K562 (cell line): Measurements from ENCODE around the gene INSR. TPM values are rescaled to one million over a fixed set of nuclear protein-coding genes. Genes with fewer than 3 reads are reported as not detected.

Source experiments
- ATAC-seq: fragments of 200-7000 bp; cut with Tn5 transposase; 3 replicates; pipeline ENCODE4 v1.9.1; 2020; ENCODE audit warnings: moderate library complexity
- BruUV-seq: library from RNA; stranded (reverse); fragments of 400-500 nt; replicated peaks from 2 replicates; lab custom pipeline; 2021; lab: Mats Ljungman, UMichigan
- CTCF ChIA-PET: fragments of 300-600 bp; formaldehyde crosslinking; extraction: SDS; loops from one replicate; lab custom pipeline; 2021; ENCODE audit warnings: low intra/inter-chr PET ratio; lab: Yijun Ruan, JAX
- POLR2A ChIA-PET: fragments of 300-600, 350-650 bp; sonication (Branson Sonifier 250); formaldehyde crosslinking; extraction: SDS; loops from one replicate; lab custom pipeline; 2021; ENCODE audit warnings: antibody characterized with exemption, inconsistent platforms; lab: Yijun Ruan, JAX
- DNase-seq, 4 experiments: peaks; one replicate each; pipeline versions ENCODE4 v3.0.0 to v3.0.0-alpha.2; 2011 to 2018; ENCODE audit warnings: low spot score in 3 of 4, mixed read lengths in 3 of 4; ENCODE audit errors: extremely low read depth in 1 of 4
- FAIRE-seq: peaks from 2 replicates; lab custom pipeline; 2011; peaks lifted over from hg19 to GRCh38; lab: Jason Lieb, UNC
- H2AFZ ChIP-seq: 2 replicates; pipeline ENCODE4 v1.6.0; 2011; ENCODE audit warnings: low read depth, low read length, control low read depth, inconsistent platforms
- H3K27ac ChIP-seq: fragments of 200-600 bp; 3 replicates; pipeline ENCODE4 v1.8.0; 2011; ENCODE audit warnings: low read depth, mild to moderate bottlenecking, control low read depth, inconsistent platforms, low read length, moderate library complexity, mixed read lengths; ENCODE audit errors: extremely low read depth
- H3K27me3 ChIP-seq, 2 experiments: fragments of 300-600 bp in 1 of 2; 2 replicates in 1 of 2; 3 replicates in 1 of 2; pipeline versions ENCODE4 v1.6.0 to v1.8.0; 2011; ENCODE audit warnings: inconsistent platforms in 2 of 2, low read length in 2 of 2, mild to moderate bottlenecking in 1 of 2, mixed read lengths in 1 of 2, moderate library complexity in 1 of 2; ENCODE audit not compliant: control insufficient read depth in 2 of 2, insufficient read depth in 2 of 2
- H3K36me3 ChIP-seq: fragments of 300-600 bp; 3 replicates; pipeline ENCODE4 v1.8.0; 2011; ENCODE audit warnings: mild to moderate bottlenecking, low read length, inconsistent platforms; ENCODE audit not compliant: control insufficient read depth, insufficient read depth
- H3K4me1 ChIP-seq, 2 experiments: fragments of 200-600 bp in 1 of 2; replicated peaks in 1 of 2; 2 replicates in 1 of 2; 3 replicates in 1 of 2; pipeline versions ENCODE4 v1.5.1 to v1.8.0; 2011; ENCODE audit warnings: inconsistent platforms in 2 of 2, low read length in 2 of 2, mild to moderate bottlenecking in 1 of 2, mixed read lengths in 1 of 2, moderate library complexity in 1 of 2; ENCODE audit not compliant: control insufficient read depth in 2 of 2, insufficient read depth in 2 of 2
- H3K4me2 ChIP-seq: 2 replicates; pipeline ENCODE4 v1.6.1; 2011; ENCODE audit warnings: low read length, control low read depth, inconsistent platforms, mixed read lengths; ENCODE audit not compliant: insufficient read depth
- H3K4me3 ChIP-seq: fragments of 200-600 bp; sonication (generic), shearing (Covaris generic); 2 replicates; pipeline ENCODE4 v1.5.1; 2016; ENCODE audit warnings: control low read depth, inconsistent platforms
- H3K79me2 ChIP-seq: fragments of 200-600 bp; 3 replicates; pipeline ENCODE4 v1.8.0; 2011; ENCODE audit warnings: low read length, inconsistent platforms; ENCODE audit not compliant: control insufficient read depth, insufficient read depth
- H3K9ac ChIP-seq, 2 experiments: 2 replicates each; pipeline versions ENCODE4 v1.6.0 to v1.6.1; 2011; ENCODE audit warnings: low read depth in 2 of 2, low read length in 2 of 2, control low read depth in 1 of 2, inconsistent platforms in 1 of 2, mild to moderate bottlenecking in 1 of 2, mixed read lengths in 1 of 2; ENCODE audit not compliant: insufficient read depth in 1 of 2
- H3K9me1 ChIP-seq: one replicate; pipeline ENCODE4 v1.6.0; 2011; ENCODE audit warnings: inconsistent platforms, mild to moderate bottlenecking, low read length, moderate library complexity; ENCODE audit not compliant: control insufficient read depth, insufficient read depth
- H3K9me3 ChIP-seq: replicated peaks from 2 replicates; pipeline ENCODE4 v1.5.1; 2011; ENCODE audit warnings: low read depth, low read length, inconsistent platforms; ENCODE audit not compliant: control insufficient read depth, insufficient read depth
- H4K20me1 ChIP-seq: replicated peaks from 2 replicates; pipeline ENCODE4 v1.6.1; 2011; ENCODE audit warnings: low read length, inconsistent platforms, mixed read lengths; ENCODE audit not compliant: control insufficient read depth, insufficient read depth
- ATF2 ChIP-seq: sonication (generic); formaldehyde crosslinking; IDR thresholded peaks from 2 replicates; pipeline ENCODE4 v1.8.1; 2022; ENCODE audit warnings: missing genetic modification reagents
- ETV6 ChIP-seq, 3 experiments: fragments of 150-350 bp in 1 of 3; sonication (generic) in 1 of 3; formaldehyde crosslinking in 1 of 3; IDR thresholded peaks; 2 replicates each; pipeline versions ENCODE4 v1.6.1 to v1.8.0; 2014 to 2022; ENCODE audit warnings: borderline replicate concordance in 2 of 3, low read depth in 2 of 3, antibody characterized with exemption in 1 of 3, low read length in 1 of 3, mild to moderate bottlenecking in 1 of 3, missing genetic modification reagents in 1 of 3
- HNRNPH1 ChIP-seq: fragments of 200-400 bp; formaldehyde crosslinking; optimal IDR thresholded peaks from 2 replicates; pipeline ENCODE3; 2017; ENCODE audit warnings: low read depth, mild to moderate bottlenecking, low read length, moderate library complexity
- JUN ChIP-seq, 2 experiments: sonication (generic) in 1 of 2; formaldehyde crosslinking in 1 of 2; IDR thresholded peaks; 2 replicates each; pipeline versions ENCODE4 v1.6.1 to v1.8.0; 2012 to 2022; ENCODE audit warnings: borderline replicate concordance in 2 of 2, mild to moderate bottlenecking in 2 of 2, improper control_type of control experiment in 1 of 2, low read depth in 1 of 2, low read length in 1 of 2, missing genetic modification reagents in 1 of 2
- MCM3 ChIP-seq: fragments of 450-650 bp; IDR thresholded peaks from 2 replicates; pipeline ENCODE4 v1.6.1; 2016
- PHB2 ChIP-seq: fragments of 450-650 bp; IDR thresholded peaks from 2 replicates; pipeline ENCODE4 v1.6.1; 2017; ENCODE audit warnings: low read depth
- SNIP1 ChIP-seq: fragments of 450-650 bp; IDR thresholded peaks from 2 replicates; pipeline ENCODE4 v1.7.1; 2017; ENCODE audit warnings: low read depth, mild to moderate bottlenecking
- TOE1 ChIP-seq, 2 experiments: fragments of 450-650 bp in 1 of 2; sonication (generic) in 1 of 2; formaldehyde crosslinking in 1 of 2; IDR thresholded peaks; 2 replicates each; pipeline versions ENCODE4 v1.7.1 to v1.8.0; 2016 to 2022; ENCODE audit warnings: borderline replicate concordance in 2 of 2, mild to moderate bottlenecking in 2 of 2, antibody characterized with exemption in 1 of 2, inconsistent platforms in 1 of 2, low read depth in 1 of 2, missing genetic modification reagents in 1 of 2, moderate library complexity in 1 of 2
- TSHZ1 ChIP-seq: fragments of 250-450 bp; sonication (Bioruptor Pico); IDR thresholded peaks from 2 replicates; pipeline ENCODE4 v1.4.0; 2020; ENCODE audit warnings: mild to moderate bottlenecking, moderate library complexity
- ZBTB33 ChIP-seq: sonication (generic); formaldehyde crosslinking; IDR thresholded peaks from 2 replicates; pipeline ENCODE4 v1.8.1; 2023; ENCODE audit warnings: mild to moderate bottlenecking, missing genetic modification reagents
- ZKSCAN1 ChIP-seq: fragments of 150-350 bp; IDR thresholded peaks from 2 replicates; pipeline ENCODE4 v1.6.1; 2016; ENCODE audit warnings: low read depth, low read length
- ZNF507 ChIP-seq: conservative IDR thresholded peaks from 2 replicates; pipeline ENCODE4 v1.6.1; 2017; ENCODE audit warnings: missing genetic modification characterization, missing compliant biosample characterization
- WGBS: fragments of 100-300 bp; shearing (Covaris generic); methylation state at CpG from one replicate; pipeline ENCODE4 v1.1.6; 2016; ENCODE audit warnings: low coverage, mixed read lengths; ENCODE audit not compliant: insufficient coverage; ENCODE audit errors: missing lambda C conversion rate; 5-methylcytosine and 5-hydroxymethylcytosine counted together
- in situ Hi-C: fragments of 300-500 bp; cut with MboI; formaldehyde crosslinking; loops from 4 replicates; pipeline ENCODE4 v1.15.0; 2018; ENCODE audit warnings: inconsistent platforms, mixed read lengths
- intact Hi-C: fragments of 100-400 bp; cut with micrococcal nuclease; formaldehyde crosslinking; loops from 2 replicates; pipeline ENCODE4 v1.14.2; 2022
- polyA plus RNA-seq, 8 experiments: library from polyadenylated mRNA; depleted of rRNA in 4 of 8; stranded (reverse) in 5 of 8; unstranded in 3 of 8; fragments of >200 nt; fragmentation: Nextera tagmentation in 2 of 8; fragmentation: Illumina TruSeq in 1 of 8; extraction: Ambion mirVana in 2 of 8; extraction: Trizol in 1 of 8; gene quantifications; 2 replicates each; pipeline versions ENCODE4 v1.2.1 to v1.2.3, GENCODE V29; 2011 to 2014; ENCODE audit warnings: inconsistent platforms in 1 of 8, missing spikeins in 1 of 8
- total RNA-seq, 7 experiments: library from RNA; depleted of rRNA in 6 of 7; stranded (reverse); fragments of >200 nt in 6 of 7; fragmentation: Illumina TruSeq in 2 of 7; extraction: Trizol in 2 of 7; gene quantifications; 2 replicates each; pipeline versions ENCODE4 v1.2.1 to v1.2.3, GENCODE V29; 2011 to 2021; ENCODE audit warnings: low replicate concordance in 1 of 7

Gene INSR
- total and polyA plus RNA-seq, 9 of the 15 experiments (the other 6 are each of a cell fraction or from before 2014, with no cell fraction given): 0.04 to 0.88 (median 0.41) TPM

- BruUV-seq: no TSS peak
- no peak for TF ChIP-seq MCM3
- no peak for TF ChIP-seq ATF2 (CRISPR knock-in tag)
- no peak for TF ChIP-seq ZBTB33 (CRISPR knock-in tag)
- TF ChIP-seq JUN (IDR thresholded peaks at IDR 0.05; ENCODE audit: borderline replicate concordance, low read depth, low read length): no peak
- no peak for TF ChIP-seq JUN (CRISPR knock-in tag; IDR thresholded peaks at IDR 0.05; ENCODE audit: borderline replicate concordance)
- TF ChIP-seq ZNF507 (tag): no peak
- no peak for TF ChIP-seq SNIP1
- no peak for TF ChIP-seq ETV6 (IDR thresholded peaks at IDR 0.05; ENCODE audit: borderline replicate concordance in 1 of 2, low read depth in 2 of 2, low read length in 1 of 2)
- no peak for TF ChIP-seq ETV6 (CRISPR knock-in tag; IDR thresholded peaks at IDR 0.05; ENCODE audit: borderline replicate concordance)
- no peak for TF ChIP-seq HNRNPH1
- TF ChIP-seq TSHZ1: no peak
- TF ChIP-seq PHB2: no peak
- TF ChIP-seq ZKSCAN1: no peak
- no peak for TF ChIP-seq TOE1 (IDR thresholded peaks at IDR 0.05; ENCODE audit: borderline replicate concordance)
- no peak for TF ChIP-seq TOE1 (CRISPR knock-in tag; IDR thresholded peaks at IDR 0.05; ENCODE audit: borderline replicate concordance, low read depth)
Measured at GRCh38 chr19:7288977-7289376, 5.2 kb downstream of the INSR start.

More at GRCh38 chr19:7288977-7289376, 5.2 kb downstream of the INSR start:
- ChIA-PET POLR2A (no interaction called here), CTCF (no interaction called here)
- H4K20me1 ChIP-seq: 0 out of 2 replicates have a peak, but pooled peaks cover 3% of the 10 kb centered on the region
- H3K9me3 ChIP-seq: no peaks in the 10 kb centered on the region
- DNase-seq: no peak
- H3K27ac ChIP-seq: no peak overlapping the region
- in situ Hi-C loops (no loop called here), intact Hi-C loops (no loop called here)
- no peaks in the 10 kb centered on the region for H3K79me2 ChIP-seq
- H3K4me1 ChIP-seq: peaks cover 0 to 9% of the 10 kb centered on the region in 2 experiments; a peak in 2 of 5 replicates
- 3% methylated on average over 5 of the region's 6 CpGs for WGBS
- H3K9ac ChIP-seq: no peak overlapping the region
- no peak overlapping the region for H3K4me2 ChIP-seq
- peaks cover 3 to 23% of the 10 kb centered on the region in 2 experiments; a peak in 4 of 5 replicates for H3K27me3 ChIP-seq
- no peak for FAIRE-seq
- H3K4me3 ChIP-seq: no peak overlapping the region
- no peaks in the 10 kb centered on the region for H3K9me1 ChIP-seq
- no peaks in the 10 kb centered on the region for H3K36me3 ChIP-seq
- H2AFZ ChIP-seq: no peak overlapping the region
- ATAC-seq: no peak
